Memory B cell (primary cell): ENCODE results near the gene MTRR.
A peak's percentile ranks its signal among the peaks of the same experiment; 100 is the strongest.

Source experiments
- ATAC-seq: fragments of 150-1000 bp; cut with Tn5 transposase; 2 replicates; pipeline ENCODE4 v1.10.0; 2021; ENCODE audit warnings: low read depth, mild to moderate bottlenecking, moderate library complexity
- DNase-seq, 2 donors: peaks; one replicate each; pipeline ENCODE4 v3.0.0; 2022; ENCODE audit warnings: low spot score in 2 of 2
- H3K27ac Mint-ChIP-seq: one replicate; pipeline ENCODE4 v1.8.0; 2022; ENCODE audit warnings: mild to moderate bottlenecking, moderate library complexity, mixed read lengths
- H3K27me3 Mint-ChIP-seq: one replicate; pipeline ENCODE4 v1.8.0; 2022; ENCODE audit warnings: mixed read lengths
- H3K36me3 Mint-ChIP-seq: one replicate; pipeline ENCODE4 v1.8.0; 2022; ENCODE audit warnings: mild to moderate bottlenecking, mixed read lengths
- H3K4me1 Mint-ChIP-seq: one replicate; pipeline ENCODE4 v1.8.0; 2022; ENCODE audit warnings: mixed read lengths
- H3K4me3 Mint-ChIP-seq: one replicate; pipeline ENCODE4 v1.8.0; 2022; ENCODE audit warnings: mild to moderate bottlenecking, moderate library complexity, mixed read lengths
- H3K9me3 Mint-ChIP-seq: one replicate; pipeline ENCODE4 v1.8.0; 2022; ENCODE audit warnings: mixed read lengths

Gene MTRR

GRCh38 chr5:7869474-7870136 lies 657 bp downstream of the MTRR start:
- no peaks in the 10 kb centered on the region for H3K27me3 Mint-ChIP-seq
- H3K27ac Mint-ChIP-seq: peak overlapping the region; percentile 89
- H3K9me3 Mint-ChIP-seq: no peaks in the 10 kb centered on the region
- DNase-seq (no peak), ATAC-seq (peak; percentile 24)
- H3K36me3 Mint-ChIP-seq: peaks cover 13% of the 10 kb centered on the region
- H3K4me3 Mint-ChIP-seq: peak overlapping the region; percentile 98
- H3K4me1 Mint-ChIP-seq: peaks cover 51% of the 10 kb centered on the region

- Mint-ChIP-seq H3K27ac (peak overlapping the region; percentile 53), H3K36me3 (peaks cover 17% of the 10 kb centered on the region), H3K9me3 (no peaks in the 10 kb centered on the region), H3K4me1 (peaks cover 51% of the 10 kb centered on the region), H3K27me3 (no peaks in the 10 kb centered on the region), H3K4me3 (no peak overlapping the region)
- DNase-seq: no peak
- no peak for ATAC-seq
Observed at GRCh38 chr5:7871653-7872052, 2.7 kb downstream of the MTRR start.

- H3K9me3 Mint-ChIP-seq: no peaks in the 10 kb centered on the region
- H3K4me3 Mint-ChIP-seq: peak overlapping the region; percentile 52
- DNase-seq (no peak), ATAC-seq (no peak)
- H3K36me3 Mint-ChIP-seq: peaks cover 18% of the 10 kb centered on the region
- H3K27me3 Mint-ChIP-seq: no peaks in the 10 kb centered on the region
- H3K27ac Mint-ChIP-seq: peak overlapping the region; percentile 79
- H3K4me1 Mint-ChIP-seq: peaks cover 51% of the 10 kb centered on the region
Observed at GRCh38 chr5:7872517-7873130, 3.7 kb downstream of the MTRR start.

GRCh38 chr5:7873216-7873615 lies 4.3 kb downstream of the MTRR start:
- ATAC-seq (no peak), DNase-seq (no peak)
- Mint-ChIP-seq H3K27me3 (no peaks in the 10 kb centered on the region), H3K36me3 (peaks cover 21% of the 10 kb centered on the region), H3K27ac (peak overlapping the region; percentile 79), H3K9me3 (no peaks in the 10 kb centered on the region), H3K4me3 (peak overlapping the region; percentile 52), H3K4me1 (peaks cover 51% of the 10 kb centered on the region)

- ATAC-seq (no peak), DNase-seq (no peak)
- H3K9me3 Mint-ChIP-seq: no peaks in the 10 kb centered on the region
- peaks cover 48% of the 10 kb centered on the region for H3K4me1 Mint-ChIP-seq
- H3K27ac Mint-ChIP-seq: no peak overlapping the region
- no peak overlapping the region for H3K4me3 Mint-ChIP-seq
- no peaks in the 10 kb centered on the region for H3K27me3 Mint-ChIP-seq
- peaks cover 25% of the 10 kb centered on the region for H3K36me3 Mint-ChIP-seq
Observed at GRCh38 chr5:7874639-7875038, 5.7 kb downstream of the MTRR start.

GRCh38 chr5:7875151-7875550 lies 6.2 kb downstream of the MTRR start:
- Mint-ChIP-seq H3K9me3 (no peaks in the 10 kb centered on the region), H3K27me3 (no peaks in the 10 kb centered on the region), H3K4me1 (peaks cover 43% of the 10 kb centered on the region), H3K4me3 (no peak overlapping the region), H3K36me3 (peaks cover 25% of the 10 kb centered on the region), H3K27ac (no peak overlapping the region)
- no peak for ATAC-seq
- no peak for DNase-seq

GRCh38 chr5:7876867-7877266 lies 7.9 kb downstream of the MTRR start:
- H3K4me1 Mint-ChIP-seq: peaks cover 28% of the 10 kb centered on the region
- no peaks in the 10 kb centered on the region for H3K9me3 Mint-ChIP-seq
- H3K36me3 Mint-ChIP-seq: peaks cover 32% of the 10 kb centered on the region
- ATAC-seq (no peak), DNase-seq (no peak)
- H3K4me3 Mint-ChIP-seq: no peak overlapping the region
- peak overlapping the region; percentile 11 for H3K27ac Mint-ChIP-seq
- H3K27me3 Mint-ChIP-seq: no peaks in the 10 kb centered on the region

- no peaks in the 10 kb centered on the region for H3K27me3 Mint-ChIP-seq
- DNase-seq (no peak), ATAC-seq (no peak)
- H3K4me1 Mint-ChIP-seq: peaks cover 21% of the 10 kb centered on the region
- H3K36me3 Mint-ChIP-seq: peaks cover 31% of the 10 kb centered on the region
- no peak overlapping the region for H3K4me3 Mint-ChIP-seq
- H3K9me3 Mint-ChIP-seq: no peaks in the 10 kb centered on the region
- peak overlapping the region; percentile 16 for H3K27ac Mint-ChIP-seq
Observed at GRCh38 chr5:7877851-7878250, 8.9 kb downstream of the MTRR start.

- H3K4me1 Mint-ChIP-seq: peaks cover 15% of the 10 kb centered on the region
- DNase-seq (no peak), ATAC-seq (no peak)
- no peak overlapping the region for H3K4me3 Mint-ChIP-seq
- no peaks in the 10 kb centered on the region for H3K9me3 Mint-ChIP-seq
- peak overlapping the region; percentile 6 for H3K27ac Mint-ChIP-seq
- peaks cover 36% of the 10 kb centered on the region for H3K36me3 Mint-ChIP-seq
- no peaks in the 10 kb centered on the region for H3K27me3 Mint-ChIP-seq
Observed at GRCh38 chr5:7878381-7878873, 9.5 kb downstream of the MTRR start.

- no peaks in the 10 kb centered on the region for H3K9me3 Mint-ChIP-seq
- H3K4me1 Mint-ChIP-seq: peaks cover 10% of the 10 kb centered on the region
- DNase-seq (no peak), ATAC-seq (no peak)
- no peak overlapping the region for H3K27ac Mint-ChIP-seq
- no peak overlapping the region for H3K4me3 Mint-ChIP-seq
- H3K36me3 Mint-ChIP-seq: peaks cover 35% of the 10 kb centered on the region
- H3K27me3 Mint-ChIP-seq: no peaks in the 10 kb centered on the region
Observed at GRCh38 chr5:7881091-7881490, 12.1 kb downstream of the MTRR start.

- ATAC-seq (no peak), DNase-seq (no peak)
- Mint-ChIP-seq H3K27me3 (no peaks in the 10 kb centered on the region), H3K4me3 (no peak overlapping the region), H3K4me1 (peaks cover 6% of the 10 kb centered on the region), H3K27ac (no peak overlapping the region), H3K36me3 (peaks cover 33% of the 10 kb centered on the region), H3K9me3 (no peaks in the 10 kb centered on the region)
Observed at GRCh38 chr5:7881816-7882215, 12.9 kb downstream of the MTRR start.

- Mint-ChIP-seq H3K9me3 (no peaks in the 10 kb centered on the region), H3K4me1 (peaks cover 6% of the 10 kb centered on the region), H3K36me3 (peaks cover 29% of the 10 kb centered on the region), H3K27ac (no peak overlapping the region), H3K27me3 (no peaks in the 10 kb centered on the region), H3K4me3 (no peak overlapping the region)
- DNase-seq (no peak), ATAC-seq (no peak)
Observed at GRCh38 chr5:7882926-7883325, 14.0 kb downstream of the MTRR start.

- H3K9me3 Mint-ChIP-seq: no peaks in the 10 kb centered on the region
- H3K27ac Mint-ChIP-seq: peak overlapping the region; percentile 17
- ATAC-seq (no peak), DNase-seq (no peak)
- peaks cover 33% of the 10 kb centered on the region for H3K36me3 Mint-ChIP-seq
- H3K4me1 Mint-ChIP-seq: peaks cover 6% of the 10 kb centered on the region
- H3K27me3 Mint-ChIP-seq: no peaks in the 10 kb centered on the region
- no peak overlapping the region for H3K4me3 Mint-ChIP-seq
Observed at GRCh38 chr5:7884491-7885267, 15.7 kb downstream of the MTRR start.

GRCh38 chr5:7886849-7887475 lies 18.0 kb downstream of the MTRR start:
- no peak overlapping the region for H3K4me3 Mint-ChIP-seq
- peaks cover 29% of the 10 kb centered on the region for H3K36me3 Mint-ChIP-seq
- no peaks in the 10 kb centered on the region for H3K9me3 Mint-ChIP-seq
- ATAC-seq: peak; percentile 51
- peak in 1 of 2 donors; percentile 20 for DNase-seq
- peak overlapping the region; percentile 28 for H3K27ac Mint-ChIP-seq
- H3K27me3 Mint-ChIP-seq: no peaks in the 10 kb centered on the region
- peaks cover 6% of the 10 kb centered on the region for H3K4me1 Mint-ChIP-seq
